GM18858 (cell line): ENCODE measurements around the gene WDR93.
"Not testable (repeated sequence)": the region's sequence is repeated elsewhere in the genome, so short reads cannot be mapped to it uniquely, and the experiment has no call there.

ENCODE experiments used
- ATAC-seq: cut with Tn5 transposase; IDR thresholded peaks from one replicate; pipeline ENCODE4 v1.9.1; 2021; ENCODE audit not compliant: unreplicated experiment

Gene WDR93

GRCh38 chr15:89681146-89681545 is 9.5 kb upstream of the WDR93 start:
- no peak for ATAC-seq

- no peak for ATAC-seq
Measured at GRCh38 chr15:89685995-89686394, 4.6 kb upstream of the WDR93 start.

- ATAC-seq, result no peak
Measured at GRCh38 chr15:89686522-89686921, 4.1 kb upstream of the WDR93 start.

GRCh38 chr15:89689930-89690275 is 708 bp upstream of the WDR93 start:
- not testable (repeated sequence) for ATAC-seq

- ATAC-seq, result no peak
Measured at GRCh38 chr15:89693091-89693490, 2.5 kb downstream of the WDR93 start.

- ATAC-seq, result no peak
Measured at GRCh38 chr15:89693696-89694095, 3.1 kb downstream of the WDR93 start.

GRCh38 chr15:89695198-89695597 is 4.6 kb downstream of the WDR93 start:
- no peak for ATAC-seq

GRCh38 chr15:89704411-89704810 is 13.8 kb downstream of the WDR93 start:
- ATAC-seq, result no peak

- no peak for ATAC-seq
Measured at GRCh38 chr15:89707577-89707976, 17.0 kb downstream of the WDR93 start.

- ATAC-seq, result no peak
Measured at GRCh38 chr15:89714775-89715174, 24.2 kb downstream of the WDR93 start.

GRCh38 chr15:89723031-89723430 is 32.4 kb downstream of the WDR93 start:
- ATAC-seq, result no peak

GRCh38 chr15:89724621-89725020 is 34.0 kb downstream of the WDR93 start:
- no peak for ATAC-seq

GRCh38 chr15:89725064-89725463 is 34.5 kb downstream of the WDR93 start:
- no peak for ATAC-seq

GRCh38 chr15:89728254-89728653 is 37.6 kb downstream of the WDR93 start:
- ATAC-seq, result no peak

- ATAC-seq, result no peak
Measured at GRCh38 chr15:89731275-89731674, 40.7 kb downstream of the WDR93 start.

GRCh38 chr15:89732451-89733172 is 42.0 kb downstream of the WDR93 start:
- no peak for ATAC-seq

GRCh38 chr15:89735773-89736172 is 45.2 kb downstream of the WDR93 start:
- no peak for ATAC-seq

- no peak for ATAC-seq
Measured at GRCh38 chr15:89740137-89740536, 49.5 kb downstream of the WDR93 start.

GRCh38 chr15:89743011-89743410 is 52.4 kb downstream of the WDR93 start:
- ATAC-seq, result no peak

GRCh38 chr15:89743594-89743993 is 53.0 kb downstream of the WDR93 start:
- ATAC-seq, result no peak

GRCh38 chr15:89745131-89745530 is 54.5 kb downstream of the WDR93 start:
- ATAC-seq, result no peak

GRCh38 chr15:89745768-89746167 is 55.2 kb downstream of the WDR93 start:
- ATAC-seq, result no peak

GRCh38 chr15:89746386-89746780 is 55.8 kb downstream of the WDR93 start:
- no peak for ATAC-seq
